Posterior cingulate gyrus (tissue), 11 donors: ENCODE data around the gene HOOK2.
"Not testable (repeated sequence)": the region's sequence is repeated elsewhere in the genome, so short reads cannot be mapped to it uniquely, and the experiment has no call there.

Experiments
- DNase-seq, 10 donors: peaks; one replicate each; pipeline versions ENCODE4 v3.0.0 to v3.0.0-alpha.2; 2020 to 2021; ENCODE audit warnings: mixed read lengths in 3 of 10
- intact Hi-C: fragments of 100-400 bp; cut with DNase I; formaldehyde crosslinking; loops from one replicate; pipeline ENCODE4 v1.15.1; 2023

The HOOK2 gene

GRCh38 chr19:12757544-12758274, 17.6 kb downstream of the HOOK2 start:
- DNase-seq, result peak in 9 of 10 donors; percentile 29 to 96 (median 60)
- intact Hi-C loops, result no loop called here

GRCh38 chr19:12756150-12756883, 19.0 kb downstream of the HOOK2 start:
- DNase-seq, result no peak
- intact Hi-C loops, result no loop called here

- no peak for DNase-seq
- intact Hi-C loops, result no loop called here
These were observed 20.7 kb downstream of the HOOK2 start for GRCh38 chr19:12754465-12755196.

DNA sequence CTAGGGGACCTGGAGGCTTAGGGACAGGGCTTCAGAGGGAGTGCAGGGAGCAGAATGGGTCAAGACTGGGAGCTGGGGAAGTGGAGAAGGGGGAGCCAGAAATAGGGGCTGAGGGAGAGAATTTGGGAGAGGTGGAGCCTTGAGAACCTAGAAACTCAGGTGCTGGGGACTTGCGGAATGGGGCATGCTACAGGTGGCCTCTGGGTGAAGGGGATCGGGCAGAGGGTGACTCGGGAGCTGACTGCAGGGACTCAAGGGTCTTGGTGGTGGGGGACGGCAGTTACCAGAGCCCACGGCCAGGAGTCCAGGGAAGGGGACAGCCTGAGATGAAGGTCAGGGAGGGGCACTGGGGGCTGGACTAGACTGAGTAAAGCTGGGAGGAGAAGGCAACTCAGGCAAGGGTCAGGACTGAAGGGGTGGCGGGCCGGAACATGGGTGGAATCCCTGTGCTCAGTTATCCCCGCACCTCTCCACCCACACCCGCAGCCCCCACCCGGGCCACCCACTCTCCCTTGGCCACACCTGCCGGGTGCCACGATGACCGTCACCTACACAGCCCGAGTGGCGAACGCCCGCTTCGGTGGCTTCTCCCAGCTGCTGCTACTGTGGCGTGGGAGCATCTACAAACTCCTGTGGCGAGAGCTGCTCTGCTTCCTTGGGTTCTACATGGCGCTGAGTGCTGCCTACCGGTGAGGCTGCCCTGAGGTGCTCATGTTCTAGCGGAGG, 23.1 kb downstream of the HOOK2 start:
- DNase-seq, result no peak
- intact Hi-C loops, result no loop called here

DNA sequence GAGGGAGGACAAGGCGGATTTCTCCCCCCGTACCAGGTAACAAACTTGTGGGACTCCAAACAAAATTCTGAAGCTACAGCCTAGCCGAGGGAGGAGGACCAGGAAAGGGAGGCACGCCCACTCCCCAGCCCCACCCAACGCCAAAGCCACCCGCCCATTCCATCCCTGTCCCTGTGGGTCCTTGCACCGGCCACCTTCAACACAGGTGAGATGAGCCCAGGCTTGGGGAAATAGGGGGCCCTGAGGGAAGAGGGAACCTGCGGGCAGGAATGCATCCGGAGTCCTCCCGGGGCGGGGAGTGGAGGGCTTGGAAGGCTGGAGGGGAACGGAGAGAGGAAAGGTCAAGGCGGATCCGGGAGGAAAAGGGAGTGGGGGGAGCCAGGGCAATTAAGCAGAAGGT, 23.7 kb downstream of the HOOK2 start, which contains the start of gene BEST2:
Gene BEST2 (plus strand): TSS at position 157 of the 400 bp plus-strand sequence. CDS start 802 bp downstream, outside the sequence.
- intact Hi-C loops, result no loop called here

DNA sequence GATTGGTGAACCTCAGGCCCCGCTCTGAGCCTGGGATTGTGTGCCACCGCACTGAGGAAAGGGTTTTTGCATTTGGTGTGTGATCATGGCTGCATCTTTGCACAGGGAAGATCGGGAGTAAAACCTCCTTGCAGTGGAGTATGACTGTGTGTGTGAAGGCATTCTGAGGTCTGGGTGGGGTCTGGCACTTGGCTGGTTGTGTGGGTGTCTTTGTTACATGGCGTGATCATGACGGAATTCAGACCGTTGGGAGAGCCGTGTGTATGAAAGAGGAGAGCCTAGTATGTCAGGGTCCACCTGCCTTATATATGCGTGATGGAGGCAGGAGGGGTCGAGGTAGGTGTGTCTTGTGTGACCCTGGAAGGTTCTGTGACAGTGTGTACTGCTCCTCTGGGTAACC, 24.5 kb downstream of the HOOK2 start:
- intact Hi-C loops, result no loop called here
- no peak for DNase-seq

More for the DNA sequence above, 23.7 kb downstream of the HOOK2 start, which contains the start of gene BEST2:
- DNase-seq, result no peak

GRCh38 chr19:12749938-12750521, 25.3 kb downstream of the HOOK2 start:
- intact Hi-C loops, result no loop called here
- DNase-seq, result no peak

- intact Hi-C loops, result no loop called here
- no peak for DNase-seq
These were observed 26.9 kb downstream of the HOOK2 start for GRCh38 chr19:12748489-12748888.

- DNase-seq, result no peak
These were observed 30.0 kb downstream of the HOOK2 start for GRCh38 chr19:12745166-12745897.

GRCh38 chr19:12737835-12738351, 37.5 kb downstream of the HOOK2 start:
- DNase-seq, result no peak
- intact Hi-C loops, result no loop called here

More at GRCh38 chr19:12745166-12745897, 30.0 kb downstream of the HOOK2 start:
- intact Hi-C loops, result no loop called here

- DNase-seq, result peak; percentile 82 to 97 (median 86)
- intact Hi-C loops, result no loop called here
These were observed 38.1 kb downstream of the HOOK2 start, which contains the start of gene GET3 for GRCh38 chr19:12736995-12737834. TSS of gene GET3 (plus strand) at chr19:12737497. CDS start at chr19:12737506, 9 bp downstream.

DNA sequence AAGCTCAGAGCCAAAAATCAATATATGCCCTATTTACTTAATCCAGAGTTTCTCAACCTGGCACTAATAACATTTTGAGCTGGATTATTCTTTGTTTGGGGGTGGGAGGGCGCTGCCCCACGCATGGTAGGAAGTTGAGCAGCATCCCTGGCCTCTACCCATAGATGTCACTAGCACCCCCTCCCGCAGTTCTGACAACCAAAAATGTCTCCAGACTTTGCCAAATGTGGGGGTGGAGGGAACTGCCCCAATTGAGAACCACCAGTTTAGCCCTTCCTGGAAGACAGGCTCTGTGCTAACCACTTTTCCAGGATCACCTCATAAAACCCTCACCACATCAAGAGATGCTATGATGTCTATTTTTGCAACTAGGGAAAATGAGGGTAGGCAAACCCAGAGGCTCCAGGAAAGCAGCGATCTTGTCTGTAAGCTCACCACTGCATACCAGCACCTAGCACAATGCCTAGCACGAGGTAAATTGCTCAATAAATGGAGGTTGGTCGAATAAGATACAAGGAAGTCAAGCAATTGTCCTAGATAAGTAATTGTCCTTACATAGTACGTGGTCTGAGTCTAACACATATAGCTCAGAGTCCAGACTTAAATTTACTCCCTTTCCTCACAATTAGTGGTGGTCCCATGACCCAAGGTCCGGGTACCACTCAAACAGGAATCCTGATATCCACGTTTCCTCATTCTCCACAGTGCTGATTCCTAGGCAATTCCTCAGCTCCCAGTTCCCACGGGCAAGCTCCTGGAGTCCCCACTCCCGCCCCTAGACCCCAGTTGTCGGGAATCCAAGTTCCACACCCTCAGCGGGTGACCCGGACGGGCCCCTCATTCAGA, 41.8 kb downstream of the HOOK2 start:
- intact Hi-C loops, result loop anchor here (1.0 to 2.0 kb wide), 2 partner anchors 11 to 57 kb away; partner anchors contain the start of gene JUNB
- DNase-seq, result no peak

- intact Hi-C loops, result no loop called here
- no peak for DNase-seq
These were observed 44.0 kb downstream of the HOOK2 start for GRCh38 chr19:12731337-12731736.

DNA sequence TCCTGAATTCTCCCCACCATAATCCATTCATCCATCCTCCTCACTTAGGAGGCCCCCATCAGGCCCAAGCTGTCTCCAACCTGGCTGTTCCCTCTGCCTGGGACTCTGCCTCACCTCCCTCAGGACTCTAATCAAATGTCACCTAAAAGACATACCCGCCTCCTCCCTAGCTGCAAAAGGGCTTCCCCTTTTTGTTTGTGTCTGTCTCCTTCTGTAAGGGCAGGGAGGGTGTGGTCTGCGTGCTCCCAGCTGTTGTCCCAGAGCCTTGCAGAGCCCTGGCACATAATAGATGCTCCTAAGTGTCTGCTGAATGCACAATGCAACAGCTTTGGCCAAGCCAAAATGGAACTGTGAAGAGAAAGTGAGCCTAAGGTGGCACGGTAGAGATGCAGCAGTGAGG, 45.3 kb downstream of the HOOK2 start:
- no peak for DNase-seq
- intact Hi-C loops, result no loop called here

DNA sequence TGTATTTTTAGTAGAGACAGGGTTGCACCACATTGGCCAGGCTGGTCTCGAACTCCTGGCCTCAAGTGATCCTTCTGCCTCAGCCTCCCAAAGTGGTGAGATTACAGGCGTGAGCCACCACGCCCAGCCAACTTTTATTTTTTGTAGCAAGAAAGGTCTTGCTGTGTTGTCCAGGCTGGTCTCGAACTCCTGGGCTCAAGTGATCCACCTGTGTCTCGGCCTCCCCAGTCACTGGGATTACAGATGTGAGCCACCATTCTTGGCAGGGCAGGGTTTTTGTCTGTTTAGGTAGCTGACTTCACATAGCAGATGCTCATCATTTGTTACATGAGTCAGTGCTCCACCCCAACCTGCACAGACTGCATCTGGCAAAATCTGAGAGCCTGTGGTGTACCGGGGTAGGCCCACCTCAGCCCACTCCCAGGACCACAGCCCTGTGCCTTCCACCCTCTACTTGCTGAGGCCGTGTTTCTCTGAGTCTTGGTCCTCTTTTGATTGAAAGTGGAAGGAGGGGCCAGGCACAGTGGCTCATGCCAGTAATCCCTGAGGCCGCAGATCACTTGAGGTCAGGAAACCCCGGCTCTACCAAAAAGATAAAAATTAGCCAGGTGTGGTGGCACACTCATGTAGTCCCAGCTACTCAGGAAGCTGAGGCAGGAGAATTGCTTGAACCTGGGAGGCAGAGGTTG, 47.5 kb downstream of the HOOK2 start:
- intact Hi-C loops, result no loop called here
- DNase-seq, result no peak

- DNase-seq, result no peak
- intact Hi-C loops, result no loop called here
These were observed 48.4 kb downstream of the HOOK2 start for GRCh38 chr19:12726988-12727316.

- intact Hi-C loops, DNase-seq: not testable (repeated sequence)
These were observed 49.7 kb downstream of the HOOK2 start for GRCh38 chr19:12725612-12726011.
